Measurements from ENCODE around the gene EPC2. TPM values are rescaled to one million over a fixed set of nuclear protein-coding genes. Genes with fewer than 3 reads are reported as not detected.

The EPC2 gene
- total and polyA plus RNA-seq, 2 of the 8 experiments (the other 6 are each of a cell fraction or from before 2014, with no cell fraction given): 16.1 to 25.7 TPM

GRCh38 chr2:148674063-148675020 is 29.8 kb downstream of the EPC2 start:
- H4K20me1 ChIP-seq (replicated peaks in 1 of 2; ENCODE audit: control insufficient read depth in 1 of 2, insufficient read depth in 2 of 2, low read length in 2 of 2): peaks cover 3 to 4% of the 10 kb centered on the region in 2 experiments
- FAIRE-seq: peak; percentile 93
- H2BK15ac ChIP-seq (ENCODE audit: low read length): peak overlapping the region; percentile 61; the same call in 1 of the 2 replicates
- no peak for TF ChIP-seq SAP30 (IDR thresholded peaks at IDR 0.05; ENCODE audit: insufficient read depth, insufficient replicate concordance, low read length)
- TF ChIP-seq TEAD4 (IDR thresholded peaks at IDR 0.05; ENCODE audit: low read depth, low read length): no peak
- peak in 2 of 3 experiments; percentile 43 to 73; a peak in 3 of 4 replicates for TF ChIP-seq CTCF (IDR thresholded peaks at IDR 0.05; ENCODE audit: control extremely low read depth in 1 of 3, insufficient read depth in 1 of 3, low read depth in 1 of 3, low read length in 3 of 3)
- TF ChIP-seq JUN (IDR thresholded peaks at IDR 0.05; ENCODE audit: low read depth, low read length): no peak
- no peak for TF ChIP-seq SP1 (IDR thresholded peaks at IDR 0.05; ENCODE audit: low read depth, low read length)
- TF ChIP-seq NANOG (IDR thresholded peaks at IDR 0.05; ENCODE audit: insufficient read depth, low read depth, low read length, poor library complexity, severe bottlenecking): no peak
- no peak for TF ChIP-seq BRCA1 (IDR thresholded peaks at IDR 0.05; ENCODE audit: low read depth, low read length)

More at GRCh38 chr2:148674063-148675020, 29.8 kb downstream of the EPC2 start:
- H2AK5ac ChIP-seq (ENCODE audit: low read depth, low read length): 0 out of 2 replicates have a peak overlapping the region, but pooled peaks have one; percentile 18
- peaks cover 0 to 8% of the 10 kb centered on the region in 2 experiments; a peak in 1 of 4 replicates for H3K9me3 ChIP-seq (ENCODE audit: insufficient read depth in 2 of 2, low read depth in 1 of 2, low read length in 1 of 2)
- H3K14ac ChIP-seq (ENCODE audit: insufficient read length): no peak overlapping the region
- ChIA-PET POLR2A (ENCODE audit: partially characterized antibody) (interaction anchor here (0.8 to 1.3 kb wide), 2 partner anchors 28 to 29 kb away, joined by 3 to 5 read pairs; no protein-coding TSS in a partner anchor), CTCF (ENCODE audit: partially characterized antibody) (interaction anchor here (0.7 to 1.7 kb wide), 13 partner anchors 9 to 115 kb away, joined by 3 to 8 read pairs (median 3); no protein-coding TSS in a partner anchor)
- no peak overlapping the region for H3K9ac ChIP-seq (replicated peaks in 1 of 4; ENCODE audit: extremely low read depth in 1 of 4, low read depth in 3 of 4, low read length in 3 of 4)
- H4K91ac ChIP-seq (replicated peaks; ENCODE audit: insufficient read length, low read length): no peak overlapping the region
- H3K27ac ChIP-seq (ENCODE audit: low read depth, low read length): peak overlapping the region; percentile 5; the same call in 1 of the 2 replicates
- H2BK20ac ChIP-seq (ENCODE audit: low read length): no peak overlapping the region
- H3K23me2 ChIP-seq (ENCODE audit: low read depth, low read length): no peaks in the 10 kb centered on the region
- no peak overlapping the region for H3K4ac ChIP-seq (replicated peaks; ENCODE audit: insufficient read length, low read depth, low read length)
- H2AFZ ChIP-seq (ENCODE audit: low read length): no peak overlapping the region
- 0 out of 2 replicates have a peak overlapping the region, but pooled peaks have one; percentile 48 for H3K18ac ChIP-seq (ENCODE audit: extremely low read depth, low read length)
- H2BK5ac ChIP-seq (ENCODE audit: low read depth, low read length): peak overlapping the region; percentile 46; the same call in 1 of the 2 replicates
- H3K79me2 ChIP-seq (ENCODE audit: control insufficient read depth in 1 of 2, insufficient read depth in 2 of 2, low read length in 2 of 2): peaks cover 21 to 96% of the 10 kb centered on the region in 2 experiments
- H2BK120ac ChIP-seq (replicated peaks; ENCODE audit: low read depth, low read length): no peak overlapping the region
- peak in 1 of 2 experiments; percentile 67 for DNase-seq (ENCODE audit: low read depth in 1 of 2, low spot score in 2 of 2)
- H4K8ac ChIP-seq (ENCODE audit: extremely low read depth, insufficient read depth, low read length): no peak overlapping the region
- H4K5ac ChIP-seq (ENCODE audit: insufficient read length, low read depth, low read length): no peak overlapping the region
- WGBS, 2 experiments (ENCODE audit: extremely low coverage in 1 of 2, insufficient coverage in 1 of 2, insufficient read length in 1 of 2, insufficient replicate concordance in 2 of 2, low coverage in 1 of 2, low lambda C conversion rate in 2 of 2, missing lambda C conversion rate in 1 of 2): 51% methylated on average over 2 of the region's 2 CpGs; no CpG with 5 or more reads in 1 of the 2 experiments
- no peak overlapping the region for H3K4me3 ChIP-seq (ENCODE audit: extremely low read depth in 1 of 4, insufficient read depth in 2 of 4, low read depth in 3 of 4, low read length in 4 of 4)
- peak overlapping the region in 1 of 2 experiments; percentile 9; a peak in 3 of 4 replicates for H3K4me2 ChIP-seq (ENCODE audit: insufficient read depth in 1 of 2, low read depth in 2 of 2, low read length in 2 of 2)
- no peak overlapping the region for H3K56ac ChIP-seq (replicated peaks; ENCODE audit: insufficient read length, low read depth, low read length)
- peaks cover 5% of the 10 kb centered on the region for H3K79me1 ChIP-seq (ENCODE audit: low read depth, low read length)
- peaks cover 5 to 6% (median 5%) of the 10 kb centered on the region in 4 experiments; a peak in 5 of 7 replicates for H3K4me1 ChIP-seq (replicated peaks in 1 of 4; ENCODE audit: control insufficient read depth in 3 of 4, insufficient read depth in 4 of 4, low read length in 3 of 4)
- H3K27me3 ChIP-seq (replicated peaks in 1 of 4; ENCODE audit: control insufficient read depth in 3 of 4, extremely low read depth in 1 of 4, insufficient read depth in 3 of 4, low read length in 3 of 4): no peaks in the 10 kb centered on the region
- no peak overlapping the region for H2BK12ac ChIP-seq (ENCODE audit: low read depth, low read length)
- no peak overlapping the region for H3K23ac ChIP-seq (ENCODE audit: insufficient read length)
- no peaks in the 10 kb centered on the region for H3K36me3 ChIP-seq (ENCODE audit: control insufficient read depth in 2 of 4, insufficient read depth in 4 of 4, low read length in 3 of 4)

Data from H1 (cell line).